C4-2B (cell line): Measurements from ENCODE around the gene CDH11.

Experiments
- H3K27ac ChIP-seq: fragments of 450-650 bp; 2 replicates; pipeline ENCODE4 v1.5.1; 2017
- ZFX ChIP-seq: fragments of 450-650 bp; IDR thresholded peaks from 2 replicates; pipeline ENCODE4 v1.6.1; 2017
- TF ChIP-seq, protein P1 (sequence below): fragments of 450-650 bp; conservative IDR thresholded peaks from 2 replicates; pipeline ENCODE4 v1.5.1; 2017; ENCODE audit warnings: mild to moderate bottlenecking

CDH11 gene

DNA sequence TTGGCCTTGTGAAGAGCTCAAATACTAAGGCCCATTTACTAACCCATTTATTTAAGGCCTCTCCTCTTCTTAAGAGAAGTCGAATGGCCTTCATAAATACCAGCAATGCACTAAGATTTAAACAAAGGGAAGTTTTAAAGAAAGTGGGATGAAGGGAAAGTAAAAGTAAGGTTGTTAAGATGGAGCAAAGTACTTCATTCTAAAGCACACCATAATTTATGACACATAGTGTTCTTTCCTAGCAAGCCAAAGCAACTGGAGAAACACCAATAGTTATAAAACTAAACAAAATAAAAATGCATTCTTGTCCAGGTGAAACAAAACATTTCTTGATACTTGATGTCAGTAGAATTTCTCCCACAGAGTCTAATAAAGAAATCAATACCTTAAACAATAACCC is 27.9 kb downstream of the CDH11 start:
- TF ChIP-seq ZFX: no peak
- TF ChIP-seq, protein P1, sequence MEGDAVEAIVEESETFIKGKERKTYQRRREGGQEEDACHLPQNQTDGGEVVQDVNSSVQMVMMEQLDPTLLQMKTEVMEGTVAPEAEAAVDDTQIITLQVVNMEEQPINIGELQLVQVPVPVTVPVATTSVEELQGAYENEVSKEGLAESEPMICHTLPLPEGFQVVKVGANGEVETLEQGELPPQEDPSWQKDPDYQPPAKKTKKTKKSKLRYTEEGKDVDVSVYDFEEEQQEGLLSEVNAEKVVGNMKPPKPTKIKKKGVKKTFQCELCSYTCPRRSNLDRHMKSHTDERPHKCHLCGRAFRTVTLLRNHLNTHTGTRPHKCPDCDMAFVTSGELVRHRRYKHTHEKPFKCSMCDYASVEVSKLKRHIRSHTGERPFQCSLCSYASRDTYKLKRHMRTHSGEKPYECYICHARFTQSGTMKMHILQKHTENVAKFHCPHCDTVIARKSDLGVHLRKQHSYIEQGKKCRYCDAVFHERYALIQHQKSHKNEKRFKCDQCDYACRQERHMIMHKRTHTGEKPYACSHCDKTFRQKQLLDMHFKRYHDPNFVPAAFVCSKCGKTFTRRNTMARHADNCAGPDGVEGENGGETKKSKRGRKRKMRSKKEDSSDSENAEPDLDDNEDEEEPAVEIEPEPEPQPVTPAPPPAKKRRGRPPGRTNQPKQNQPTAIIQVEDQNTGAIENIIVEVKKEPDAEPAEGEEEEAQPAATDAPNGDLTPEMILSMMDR: no peak

DNA sequence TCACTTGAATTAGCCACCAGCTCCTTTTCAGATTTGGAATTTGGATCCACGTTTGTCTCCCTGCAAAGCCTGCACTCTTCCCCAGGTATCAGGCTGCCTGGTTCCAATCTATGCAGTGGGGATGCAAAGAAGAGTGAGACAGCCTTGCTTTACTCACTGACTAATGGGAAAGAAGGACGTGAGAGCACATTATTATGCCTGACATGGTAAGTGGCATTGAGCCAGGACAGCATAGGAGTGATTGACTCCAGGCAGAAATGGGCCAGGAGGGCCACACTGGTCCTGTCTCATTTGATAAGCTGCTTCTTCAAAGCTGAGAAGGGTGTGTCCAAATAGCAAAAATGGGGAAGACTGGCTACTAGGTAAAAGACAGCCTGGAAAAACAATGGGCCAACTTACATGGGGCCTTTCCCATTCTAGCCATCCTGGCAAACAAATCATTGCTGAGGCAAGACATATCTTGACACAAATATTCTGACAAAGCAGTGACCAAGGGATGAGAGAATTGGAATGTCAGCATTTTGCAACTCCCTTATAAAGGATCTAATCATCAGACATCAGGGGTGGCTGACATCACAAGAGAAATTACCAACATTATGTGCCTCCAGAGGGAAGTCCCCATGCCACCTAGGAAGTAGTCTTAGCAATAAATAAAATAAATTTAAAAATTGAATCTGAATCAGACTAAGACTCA is 38.6 kb downstream of the CDH11 start:
- H3K27ac ChIP-seq: no peak overlapping the region
- TF ChIP-seq, protein P1: no peak
- no peak for TF ChIP-seq ZFX

More for the DNA sequence above, 27.9 kb downstream of the CDH11 start:
- no peak overlapping the region for H3K27ac ChIP-seq

- no peak overlapping the region for H3K27ac ChIP-seq
- TF ChIP-seq, protein P1: no peak
- no peak for TF ChIP-seq ZFX
Observed at GRCh38 chr16:65079549-65079948, 42.3 kb downstream of the CDH11 start.

DNA sequence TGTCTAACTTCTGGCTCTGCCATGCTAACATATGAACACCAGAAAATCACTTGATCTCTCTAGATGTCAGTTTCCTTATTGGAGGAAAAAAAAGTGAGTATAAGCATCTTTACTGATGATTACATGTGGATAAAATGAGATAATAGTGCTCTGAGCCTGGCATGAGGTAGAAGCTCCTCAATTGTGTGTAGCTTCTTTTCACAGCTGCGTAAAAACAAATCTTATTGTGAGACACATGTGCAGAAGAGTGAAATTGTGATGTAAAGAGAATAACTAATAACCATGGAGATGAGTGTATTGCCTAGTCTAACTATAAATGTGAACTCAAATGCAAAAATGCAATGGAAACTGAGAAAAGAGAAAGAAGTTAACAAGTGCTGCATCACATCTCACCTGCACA is 44.7 kb downstream of the CDH11 start:
- H3K27ac ChIP-seq: no peak overlapping the region
- TF ChIP-seq ZFX: no peak
- TF ChIP-seq, protein P1: no peak

DNA sequence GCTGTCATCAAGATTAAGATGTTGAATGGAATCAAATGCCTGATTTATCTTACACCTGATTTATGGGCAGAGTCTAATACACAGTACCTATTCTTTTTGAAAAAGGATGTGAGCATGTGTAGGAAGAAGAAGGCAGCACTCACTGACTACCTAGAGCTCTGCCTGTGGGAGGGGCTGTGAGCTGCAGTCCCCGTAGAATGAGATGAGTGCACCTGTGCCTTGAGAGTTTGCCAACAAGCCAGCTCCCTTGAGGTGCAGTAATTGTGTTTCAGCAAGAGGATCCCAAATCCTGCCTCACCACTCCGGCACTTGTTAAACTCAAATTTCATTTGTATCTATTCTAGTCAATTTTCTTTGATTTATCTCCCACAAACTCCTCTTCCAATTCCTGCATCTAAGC is 46.0 kb downstream of the CDH11 start:
- TF ChIP-seq, protein P1: no peak
- no peak for TF ChIP-seq ZFX
- no peak overlapping the region for H3K27ac ChIP-seq

DNA sequence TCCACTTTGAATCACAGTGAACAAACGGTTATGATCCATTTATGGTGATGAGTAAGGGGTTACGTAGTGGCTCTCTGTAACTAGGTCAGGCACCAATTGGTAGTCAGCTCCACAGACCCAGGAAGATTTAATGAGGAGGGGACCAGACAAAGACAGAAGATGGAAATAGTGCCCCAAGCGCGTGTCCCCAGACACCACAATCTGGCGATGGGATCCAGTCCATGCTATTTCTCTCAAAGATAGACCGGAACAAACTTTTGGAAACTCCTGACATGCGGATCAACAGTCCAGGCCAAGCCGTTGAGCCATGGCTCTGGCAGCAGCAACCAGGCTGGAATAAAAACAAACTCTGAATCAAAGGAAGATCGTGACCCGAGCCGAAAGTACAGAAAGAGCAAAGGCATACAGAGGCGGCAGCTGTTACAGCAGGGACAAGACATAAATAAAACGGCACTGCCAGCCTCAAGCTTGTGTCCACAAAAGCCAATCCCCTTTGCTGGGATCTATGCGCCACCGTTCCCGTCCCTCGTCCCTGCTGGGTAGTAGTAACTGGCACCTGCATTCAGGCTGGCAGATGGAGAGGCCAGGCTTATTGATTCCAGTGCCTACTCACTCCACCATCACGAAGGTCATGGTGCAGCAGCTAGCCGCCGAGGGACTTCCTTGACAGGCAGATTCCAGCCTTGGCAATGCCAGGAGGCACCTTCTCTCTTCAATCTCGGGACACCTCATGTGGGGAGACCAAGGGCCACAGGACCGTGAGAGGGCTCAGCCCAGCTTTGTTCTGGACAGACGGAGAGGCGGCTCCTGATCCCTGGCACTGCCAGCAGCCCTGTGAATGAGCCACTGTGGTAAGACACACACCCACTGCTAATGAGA is 50.2 kb downstream of the CDH11 start:
- TF ChIP-seq, protein P1: no peak
- no peak for TF ChIP-seq ZFX
- no peak overlapping the region for H3K27ac ChIP-seq

GRCh38 chr16:65070831-65071432 is 50.9 kb downstream of the CDH11 start:
- H3K27ac ChIP-seq: no peak overlapping the region
- TF ChIP-seq, protein P1: no peak
- no peak for TF ChIP-seq ZFX
